Skeletal muscle satellite cell (primary cell): ENCODE measurements around the gene LY9.

Experiments
- H3K27me3 ChIP-seq: 2 replicates; pipeline ENCODE4 v1.7.0; 2013; ENCODE audit warnings: low read length; ENCODE audit not compliant: control insufficient read depth, insufficient read depth
- H3K36me3 ChIP-seq: 2 replicates; pipeline ENCODE4 v1.7.0; 2013; ENCODE audit warnings: mild to moderate bottlenecking, control low read depth, low read length; ENCODE audit not compliant: insufficient read depth
- H3K4me1 ChIP-seq: 2 replicates; pipeline ENCODE4 v1.7.0; 2013; ENCODE audit warnings: low read length; ENCODE audit not compliant: control insufficient read depth, insufficient read depth
- H3K4me2 ChIP-seq: 2 replicates; pipeline ENCODE4 v1.7.0; 2013; ENCODE audit warnings: mild to moderate bottlenecking, low read length
- H3K4me3 ChIP-seq: 2 replicates; pipeline ENCODE4 v1.7.0; 2013; ENCODE audit warnings: low read length
- H3K9ac ChIP-seq: 2 replicates; pipeline ENCODE4 v1.7.0; 2013; ENCODE audit warnings: mild to moderate bottlenecking, low read depth, low read length, moderate library complexity
- H3K9me3 ChIP-seq: replicated peaks from 2 replicates; pipeline ENCODE4 v1.7.0; 2013; ENCODE audit warnings: mild to moderate bottlenecking, control low read depth, low read length

Gene LY9

GRCh38 chr1:160789702-160790611 is 6.0 kb upstream of the LY9 start:
- no peaks in the 10 kb centered on the region for H3K27me3 ChIP-seq

GRCh38 chr1:160794376-160794775 is 1.6 kb upstream of the LY9 start:
- Histone ChIP-seq H3K9me3 (no peaks in the 10 kb centered on the region), H3K36me3 (no peaks in the 10 kb centered on the region), H3K9ac (no peak overlapping the region), H3K4me3 (no peak overlapping the region), H3K4me2 (no peak overlapping the region), H3K27me3 (no peaks in the 10 kb centered on the region), H3K4me1 (no peaks in the 10 kb centered on the region)

More at GRCh38 chr1:160789702-160790611, 6.0 kb upstream of the LY9 start:
- Histone ChIP-seq H3K4me1 (no peaks in the 10 kb centered on the region), H3K9me3 (no peaks in the 10 kb centered on the region), H3K4me2 (no peak overlapping the region), H3K9ac (no peak overlapping the region), H3K4me3 (no peak overlapping the region), H3K36me3 (no peaks in the 10 kb centered on the region)

GRCh38 chr1:160797271-160797709 is 1.3 kb downstream of the LY9 start:
- H3K36me3 ChIP-seq = no peaks in the 10 kb centered on the region
- H3K27me3 ChIP-seq = no peaks in the 10 kb centered on the region
- no peaks in the 10 kb centered on the region for H3K4me1 ChIP-seq
- H3K4me3 ChIP-seq = no peak overlapping the region
- no peak overlapping the region for H3K9ac ChIP-seq
- H3K4me2 ChIP-seq = no peak overlapping the region
- H3K9me3 ChIP-seq = no peaks in the 10 kb centered on the region

GRCh38 chr1:160797861-160798273 is 1.9 kb downstream of the LY9 start:
- Histone ChIP-seq H3K4me2 (no peak overlapping the region), H3K36me3 (no peaks in the 10 kb centered on the region), H3K4me3 (no peak overlapping the region), H3K27me3 (no peaks in the 10 kb centered on the region), H3K9me3 (no peaks in the 10 kb centered on the region), H3K4me1 (no peaks in the 10 kb centered on the region), H3K9ac (no peak overlapping the region)

- no peaks in the 10 kb centered on the region for H3K27me3 ChIP-seq
Measured at GRCh38 chr1:160798439-160798838, 2.5 kb downstream of the LY9 start.

GRCh38 chr1:160799641-160800040 is 3.7 kb downstream of the LY9 start:
- no peaks in the 10 kb centered on the region for H3K36me3 ChIP-seq
- H3K9ac ChIP-seq = no peak overlapping the region
- no peaks in the 10 kb centered on the region for H3K27me3 ChIP-seq
- no peak overlapping the region for H3K4me2 ChIP-seq
- H3K9me3 ChIP-seq = no peaks in the 10 kb centered on the region
- H3K4me3 ChIP-seq = no peak overlapping the region
- H3K4me1 ChIP-seq = no peaks in the 10 kb centered on the region

More at GRCh38 chr1:160798439-160798838, 2.5 kb downstream of the LY9 start:
- Histone ChIP-seq H3K4me1 (no peaks in the 10 kb centered on the region), H3K4me3 (no peak overlapping the region), H3K4me2 (no peak overlapping the region), H3K36me3 (no peaks in the 10 kb centered on the region), H3K9ac (no peak overlapping the region), H3K9me3 (no peaks in the 10 kb centered on the region)

- no peaks in the 10 kb centered on the region for H3K27me3 ChIP-seq
- no peak overlapping the region for H3K9ac ChIP-seq
- H3K4me3 ChIP-seq = no peak overlapping the region
- H3K9me3 ChIP-seq = no peaks in the 10 kb centered on the region
- H3K4me2 ChIP-seq = no peak overlapping the region
- no peaks in the 10 kb centered on the region for H3K4me1 ChIP-seq
- H3K36me3 ChIP-seq = no peaks in the 10 kb centered on the region
Measured at GRCh38 chr1:160800142-160800541, 4.2 kb downstream of the LY9 start.

GRCh38 chr1:160800645-160801408 is 4.9 kb downstream of the LY9 start:
- H3K9me3 ChIP-seq = no peaks in the 10 kb centered on the region
- H3K4me3 ChIP-seq = no peak overlapping the region
- H3K9ac ChIP-seq = no peak overlapping the region
- no peaks in the 10 kb centered on the region for H3K36me3 ChIP-seq
- H3K4me2 ChIP-seq = no peak overlapping the region
- no peaks in the 10 kb centered on the region for H3K4me1 ChIP-seq
- H3K27me3 ChIP-seq = no peaks in the 10 kb centered on the region

GRCh38 chr1:160801836-160802580 is 6.0 kb downstream of the LY9 start:
- H3K36me3 ChIP-seq = no peaks in the 10 kb centered on the region
- H3K9ac ChIP-seq = no peak overlapping the region
- no peak overlapping the region for H3K4me3 ChIP-seq
- H3K27me3 ChIP-seq = no peaks in the 10 kb centered on the region
- H3K4me2 ChIP-seq = no peak overlapping the region
- no peaks in the 10 kb centered on the region for H3K9me3 ChIP-seq
- no peaks in the 10 kb centered on the region for H3K4me1 ChIP-seq

GRCh38 chr1:160806109-160806665 is 10.2 kb downstream of the LY9 start:
- Histone ChIP-seq H3K4me1 (no peaks in the 10 kb centered on the region), H3K9ac (no peak overlapping the region), H3K4me3 (no peak overlapping the region), H3K27me3 (no peaks in the 10 kb centered on the region), H3K36me3 (no peaks in the 10 kb centered on the region), H3K9me3 (no peaks in the 10 kb centered on the region), H3K4me2 (no peak overlapping the region)

GRCh38 chr1:160806784-160807183 is 10.8 kb downstream of the LY9 start:
- no peak overlapping the region for H3K9ac ChIP-seq
- no peaks in the 10 kb centered on the region for H3K9me3 ChIP-seq
- H3K4me2 ChIP-seq = no peak overlapping the region
- no peaks in the 10 kb centered on the region for H3K4me1 ChIP-seq
- no peaks in the 10 kb centered on the region for H3K36me3 ChIP-seq
- no peaks in the 10 kb centered on the region for H3K27me3 ChIP-seq
- no peak overlapping the region for H3K4me3 ChIP-seq
